Uterus (tissue), 4 donors: ENCODE results near the gene GYPE. TPM values are rescaled to one million over a fixed set of nuclear protein-coding genes. Genes with fewer than 3 reads are reported as not detected.
"Not testable (repeated sequence)": the region's sequence is repeated elsewhere in the genome, so short reads cannot be mapped to it uniquely, and the experiment has no call there.

ENCODE experiments used
- DNase-seq, 2 donors: peaks; one replicate each; pipeline ENCODE4 v3.0.0-alpha.2; 2019 to 2020
- H3K27ac ChIP-seq, 2 donors: fragments of 200-600 bp; sonication (generic); 1 replicate in 1 of 2; 2 replicates in 1 of 2; pipeline ENCODE4 v1.5.1; 2016 to 2018
- H3K27me3 ChIP-seq, 2 donors: fragments of 200-600 bp; sonication (generic); one replicate each; pipeline ENCODE4 v1.5.1; 2018 to 2019; ENCODE audit warnings: control low read depth in 1 of 2
- H3K36me3 ChIP-seq, 2 donors: fragments of 200-600 bp; sonication (generic); one replicate each; pipeline ENCODE4 v1.5.1; 2019; ENCODE audit warnings: control low read depth in 1 of 2
- H3K4me1 ChIP-seq, 2 donors: fragments of 200-600 bp; sonication (generic); one replicate each; pipeline ENCODE4 v1.5.1; 2018 to 2019; ENCODE audit warnings: control low read depth in 1 of 2
- H3K4me3 ChIP-seq, 2 donors: fragments of 200-600 bp; sonication (generic); 1 replicate in 1 of 2; 2 replicates in 1 of 2; pipeline ENCODE4 v1.5.1; 2018 to 2019; ENCODE audit warnings: mild to moderate bottlenecking in 1 of 2
- H3K9me3 ChIP-seq, 2 donors: fragments of 200-600 bp; sonication (generic); one replicate each; pipeline ENCODE4 v1.5.1; 2019; ENCODE audit warnings: control low read depth in 1 of 2
- CTCF ChIP-seq, 4 experiments: fragments of 200-600 bp in 2 of 4; fragments of 450-650 bp in 2 of 4; sonication (generic) in 2 of 4; IDR thresholded peaks; one replicate each; pipeline ENCODE4 v1.5.1; 2016 to 2019; ENCODE audit warnings: antibody characterized with exemption in 4 of 4, mild to moderate bottlenecking in 2 of 4, moderate library complexity in 1 of 4
- POLR2A ChIP-seq, 2 donors: fragments of 450-650 bp; IDR thresholded peaks; one replicate each; pipeline ENCODE4 v1.6.1; 2016; ENCODE audit warnings: antibody characterized with exemption in 2 of 2, mild to moderate bottlenecking in 1 of 2, moderate library complexity in 1 of 2
- intact Hi-C: fragments of 100-400 bp; cut with DNase I; formaldehyde crosslinking; loops from one replicate; pipeline ENCODE4 v1.15.1; 2023; ENCODE audit warnings: low total_unique reads
- total RNA-seq, 4 donors: library from RNA; depleted of rRNA in 3 of 4; stranded (reverse); fragments of >200 nt in 3 of 4; gene quantifications; one replicate each; pipeline versions ENCODE4 v1.1.0 to v1.2.4, GENCODE V29; 2014 to 2023
- donor health status: DM: yes; HTN: yes; CAD: no.

Gene GYPE
- total RNA-seq = under 1 TPM in 2 of 4 donors, not detected in 2; 0.46 to 0.97 TPM

DNA sequence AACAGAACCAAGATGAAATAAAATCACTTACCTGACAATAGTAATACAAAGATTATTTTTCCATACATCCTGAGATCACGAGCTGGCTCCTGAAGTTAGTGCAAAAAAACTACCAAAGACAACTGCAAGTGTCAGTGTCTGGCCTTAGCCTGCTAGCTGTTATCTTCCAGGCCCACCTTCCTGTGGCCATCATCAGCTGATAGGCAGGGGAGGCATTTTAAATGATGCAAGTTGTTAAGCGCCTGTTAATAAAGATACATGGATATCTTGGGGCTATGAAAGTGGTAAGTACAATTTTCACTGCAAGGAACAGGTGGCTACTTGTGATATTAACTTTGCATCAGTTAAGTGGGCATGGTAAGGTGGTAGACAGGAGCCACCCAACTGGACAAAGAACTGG is at the start of gene GYPE:
TSS of gene GYPE (minus strand) at position 120 of the 400 bp plus-strand sequence. CDS start at position 68, 52 bp downstream.
- H3K9me3 ChIP-seq, H3K27me3 ChIP-seq, H3K4me1 ChIP-seq, H3K36me3 ChIP-seq, H3K27ac ChIP-seq, DNase-seq, H3K4me3 ChIP-seq, intact Hi-C loops: not testable (repeated sequence)

GRCh38 chr4:143951458-143951972 is 46.2 kb upstream of the GYPE start:
- H3K27ac ChIP-seq, H3K4me3 ChIP-seq, H3K9me3 ChIP-seq, H3K27me3 ChIP-seq, H3K36me3 ChIP-seq, intact Hi-C loops, DNase-seq, H3K4me1 ChIP-seq: not testable (repeated sequence)

DNA sequence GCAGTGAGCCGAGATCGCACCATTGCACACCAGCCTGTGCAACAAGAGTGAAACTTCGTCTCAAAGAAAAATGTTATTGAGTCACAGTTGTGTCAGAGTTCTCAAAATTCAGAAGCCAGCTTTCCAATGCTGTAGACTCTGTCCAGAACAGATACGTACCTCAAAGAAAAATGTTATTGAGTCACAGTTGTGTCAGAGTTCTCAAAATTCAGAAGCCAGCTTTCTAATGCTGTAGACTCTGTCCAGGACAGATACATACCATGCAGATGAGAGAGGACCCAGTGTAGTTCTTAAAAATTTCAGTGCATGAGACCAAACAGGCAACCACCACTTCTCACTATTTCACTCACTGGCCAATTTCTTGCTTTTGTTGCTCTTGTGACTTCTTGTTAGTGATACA is 45.6 kb upstream of the GYPE start:
- H3K4me3 ChIP-seq, DNase-seq, H3K9me3 ChIP-seq, H3K27me3 ChIP-seq, H3K36me3 ChIP-seq, H3K27ac ChIP-seq, H3K4me1 ChIP-seq, intact Hi-C loops: not testable (repeated sequence)

- DNase-seq, H3K36me3 ChIP-seq, H3K9me3 ChIP-seq, H3K4me1 ChIP-seq, H3K4me3 ChIP-seq, intact Hi-C loops, H3K27me3 ChIP-seq, H3K27ac ChIP-seq: not testable (repeated sequence)
Observed at GRCh38 chr4:143950185-143950584, 44.8 kb upstream of the GYPE start.

DNA sequence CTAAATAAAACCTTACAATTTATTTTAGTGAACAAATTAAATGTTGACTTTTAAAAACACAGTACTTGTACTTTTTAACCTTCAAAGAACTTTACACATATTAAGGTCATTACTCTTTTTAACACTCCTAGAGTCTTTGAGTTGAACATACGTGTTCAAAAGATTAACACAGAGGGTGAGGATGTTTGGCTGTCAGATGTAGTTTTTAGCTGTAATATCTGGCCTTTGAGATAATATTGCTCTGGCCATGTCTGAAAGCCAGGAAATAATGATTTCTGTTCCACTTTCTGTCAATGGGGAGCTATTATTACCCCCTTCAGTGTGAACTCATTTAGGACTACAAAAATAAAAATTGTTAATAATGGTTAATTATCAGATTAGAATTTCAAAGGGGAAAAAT is 42.1 kb upstream of the GYPE start:
- H3K4me3 ChIP-seq, H3K36me3 ChIP-seq, H3K27ac ChIP-seq, DNase-seq, H3K4me1 ChIP-seq, H3K9me3 ChIP-seq, H3K27me3 ChIP-seq, intact Hi-C loops: not testable (repeated sequence)

DNA sequence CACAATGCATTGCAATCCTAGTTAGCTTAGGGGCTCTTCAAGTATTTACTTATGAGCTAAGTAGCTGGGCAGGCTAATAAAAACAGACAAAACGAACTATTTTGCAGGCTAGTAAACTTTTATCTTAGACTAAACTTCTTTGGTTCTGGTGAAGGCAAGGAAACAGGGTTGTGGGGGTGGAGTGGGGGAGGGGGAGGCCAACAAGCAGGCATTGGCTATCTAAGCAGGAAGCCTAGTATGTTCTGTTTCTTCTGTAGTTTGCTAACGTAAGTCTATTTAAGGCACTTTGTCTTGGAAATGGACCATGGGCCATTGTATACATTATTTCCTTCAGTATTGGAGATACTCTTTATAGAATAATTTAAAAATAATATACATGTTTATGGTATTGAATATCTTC is 35.3 kb upstream of the GYPE start:
- H3K4me1 ChIP-seq, intact Hi-C loops, H3K9me3 ChIP-seq, H3K27ac ChIP-seq, H3K4me3 ChIP-seq, H3K36me3 ChIP-seq, H3K27me3 ChIP-seq, DNase-seq: not testable (repeated sequence)

- no peaks in the 10 kb centered on the region for H3K36me3 ChIP-seq
- H3K27me3 ChIP-seq = no peaks in the 10 kb centered on the region
- TF ChIP-seq POLR2A (IDR thresholded peaks at IDR 0.05) (no peak), CTCF (IDR thresholded peaks at IDR 0.05) (no peak)
- intact Hi-C loops = no loop called here
- H3K4me1 ChIP-seq = no peaks in the 10 kb centered on the region
- H3K27ac ChIP-seq = no peak overlapping the region
- H3K4me3 ChIP-seq = no peak overlapping the region
- DNase-seq = no peak
- H3K9me3 ChIP-seq = no peaks in the 10 kb centered on the region
Observed at GRCh38 chr4:143939528-143939927, 34.2 kb upstream of the GYPE start.

- H3K9me3 ChIP-seq, H3K27me3 ChIP-seq, H3K4me3 ChIP-seq, H3K27ac ChIP-seq, intact Hi-C loops, H3K36me3 ChIP-seq, H3K4me1 ChIP-seq, DNase-seq: not testable (repeated sequence)
Observed at GRCh38 chr4:143938890-143939289, 33.5 kb upstream of the GYPE start.

DNA sequence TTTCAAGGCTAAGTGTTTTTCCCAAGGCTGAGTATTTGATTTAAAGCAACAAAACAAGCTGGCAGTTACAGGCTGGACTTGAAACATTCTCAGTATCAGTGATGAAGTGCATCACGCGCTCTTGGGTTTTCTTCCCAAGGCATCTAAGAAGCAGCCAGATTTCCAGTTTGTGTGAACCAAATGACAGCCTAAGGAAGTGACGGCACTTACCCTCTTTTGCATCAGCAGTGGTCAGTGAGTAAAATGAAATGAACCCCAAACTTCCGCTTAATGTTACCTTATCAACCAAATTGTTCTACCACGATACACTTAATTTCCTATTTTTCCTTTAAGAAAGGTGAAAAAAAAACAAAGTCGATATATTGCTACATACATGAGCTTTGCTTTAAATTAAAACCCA is 15.8 kb upstream of the GYPE start:
- Histone ChIP-seq H3K27ac (no peak overlapping the region), H3K36me3 (no peaks in the 10 kb centered on the region), H3K27me3 (no peaks in the 10 kb centered on the region), H3K9me3 (no peaks in the 10 kb centered on the region), H3K4me1 (no peaks in the 10 kb centered on the region), H3K4me3 (no peak overlapping the region)
- TF ChIP-seq POLR2A (IDR thresholded peaks at IDR 0.05) = no peak
- no peak for TF ChIP-seq CTCF (IDR thresholded peaks at IDR 0.05)
- intact Hi-C loops = no loop called here
- no peak for DNase-seq

DNA sequence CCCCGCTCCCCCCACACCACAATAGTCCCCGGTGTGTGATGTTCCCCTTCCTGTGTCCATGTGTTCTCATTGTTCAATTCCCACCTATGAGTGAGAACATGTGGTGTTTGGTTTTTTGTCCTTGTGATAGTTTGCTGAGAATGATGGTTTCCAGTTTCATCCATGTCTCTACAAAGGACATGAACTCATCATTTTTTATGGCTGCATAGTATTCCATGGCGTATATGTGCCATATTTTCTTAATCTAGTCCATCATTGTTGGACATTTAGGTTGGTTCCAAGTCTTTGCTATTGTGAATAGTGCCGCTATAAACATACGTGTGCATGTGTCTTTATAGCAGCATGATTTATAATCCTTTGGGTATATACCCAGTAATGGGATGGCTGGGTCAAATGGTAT is 11.1 kb upstream of the GYPE start:
- H3K27me3 ChIP-seq, intact Hi-C loops, H3K27ac ChIP-seq, H3K4me3 ChIP-seq, H3K4me1 ChIP-seq, H3K9me3 ChIP-seq, H3K36me3 ChIP-seq, DNase-seq: not testable (repeated sequence)

GRCh38 chr4:143912478-143912877 is 7.1 kb upstream of the GYPE start:
- H3K4me1 ChIP-seq, DNase-seq, H3K36me3 ChIP-seq, intact Hi-C loops, H3K9me3 ChIP-seq, H3K27ac ChIP-seq, H3K4me3 ChIP-seq, H3K27me3 ChIP-seq: not testable (repeated sequence)
